Left lung (tissue), 10 donors: ENCODE measurements around the gene VCX3B. TPM values are rescaled to one million over a fixed set of nuclear protein-coding genes. Genes with fewer than 3 reads are reported as not detected.
"Not testable (repeated sequence)": the region's sequence is repeated elsewhere in the genome, so short reads cannot be mapped to it uniquely, and the experiment has no call there.

Experiments used
- ATAC-seq: fragments of 200-7000 bp; cut with Tn5 transposase; one replicate; pipeline ENCODE4 v1.9.1; 2020; ENCODE audit warnings: moderate library complexity
- DNase-seq, 4 donors: peaks; one replicate each; pipeline ENCODE4 v3.0.0-alpha.2; 2013 to 2020
- H3K27ac ChIP-seq, 2 donors: fragments of 200-600 bp; sonication (generic) in 1 of 2; one replicate each; pipeline versions ENCODE4 v1.5.0 to v1.8.0; 2020 to 2021
- H3K27me3 ChIP-seq, 2 donors: fragments of 200-600 bp; sonication (generic) in 1 of 2; one replicate each; pipeline versions ENCODE4 v1.5.0 to v1.8.0; 2020 to 2021
- H3K36me3 ChIP-seq, 2 donors: fragments of 200-600 bp; sonication (generic) in 1 of 2; one replicate each; pipeline versions ENCODE4 v1.5.0 to v1.8.0; 2020 to 2021
- H3K4me1 ChIP-seq, 2 donors: fragments of 200-600 bp; one replicate each; pipeline ENCODE4 v1.8.0; 2021
- H3K4me3 ChIP-seq, 2 donors: fragments of 200-600 bp; sonication (generic) in 1 of 2; one replicate each; pipeline versions ENCODE4 v1.5.0 to v1.8.0; 2020 to 2021; ENCODE audit warnings: mild to moderate bottlenecking in 1 of 2
- H3K9me3 ChIP-seq, 2 donors: fragments of 200-600 bp; sonication (generic) in 1 of 2; one replicate each; pipeline versions ENCODE4 v1.5.0 to v1.8.0; 2020 to 2021
- CTCF ChIP-seq, 2 donors: fragments of 200-600 bp; sonication (generic) in 1 of 2; IDR thresholded peaks; one replicate each; pipeline versions ENCODE4 v1.5.0 to v1.8.0; 2021; ENCODE audit warnings: antibody characterized with exemption in 2 of 2
- intact Hi-C, 2 donors: fragments of 100-400 bp; cut with DNase I; formaldehyde crosslinking; loops; one replicate each; pipeline versions ENCODE4 v1.11.2 to v1.14.2; 2022
- polyA plus RNA-seq, 6 donors: library from polyadenylated mRNA; unstranded; fragments of 120-200 nt; gene quantifications; one replicate each; pipeline ENCODE4 v1.2.1, GENCODE V29; 2013; ENCODE audit not compliant: insufficient read length in 6 of 6
- total RNA-seq, 2 donors: library from RNA; stranded (reverse); fragmentation: NEBNext Ultra II Directional; extraction: Animal tissue kit (Norgen Biotek cat#: 25700); gene quantifications; one replicate each; pipeline ENCODE4 v1.2.1, GENCODE V29; 2021
- donor health status: DM: no; HTN: yes; CAD: no.
- donor health status: DM: no; HTN: no; CAD: no.

Gene VCX3B
- total and polyA plus RNA-seq, 8 donors: 0.21 to 0.60 (median 0.32) TPM; not detected in 3

- H3K27me3 ChIP-seq: no peaks in the 10 kb centered on the region
- H3K27ac ChIP-seq: no peak overlapping the region
- no peaks in the 10 kb centered on the region for H3K9me3 ChIP-seq
- no peak for TF ChIP-seq CTCF (IDR thresholded peaks at IDR 0.05)
- no peaks in the 10 kb centered on the region for H3K36me3 ChIP-seq
- ATAC-seq: no peak
- intact Hi-C loops: no loop called here
- H3K4me3 ChIP-seq: no peak overlapping the region
- H3K4me1 ChIP-seq: no peaks in the 10 kb centered on the region
- no peak for DNase-seq
Observed at GRCh38 chrX:8455557-8455956, 9.1 kb upstream of the VCX3B start.

GRCh38 chrX:8462488-8462887 is 2.1 kb upstream of the VCX3B start:
- Histone ChIP-seq H3K27ac (no peak overlapping the region), H3K36me3 (no peaks in the 10 kb centered on the region), H3K4me1 (no peaks in the 10 kb centered on the region), H3K27me3 (no peaks in the 10 kb centered on the region), H3K9me3 (no peaks in the 10 kb centered on the region), H3K4me3 (no peak overlapping the region)
- DNase-seq (no peak), ATAC-seq (no peak)
- intact Hi-C loops: no loop called here
- TF ChIP-seq CTCF (IDR thresholded peaks at IDR 0.05): no peak

GRCh38 chrX:8484360-8484949 is 19.8 kb downstream of the VCX3B start:
- H3K4me3 ChIP-seq: no peak overlapping the region
- H3K36me3 ChIP-seq: no peaks in the 10 kb centered on the region
- no peak for TF ChIP-seq CTCF (IDR thresholded peaks at IDR 0.05)
- no peaks in the 10 kb centered on the region for H3K4me1 ChIP-seq
- no peaks in the 10 kb centered on the region for H3K9me3 ChIP-seq
- no peak for ATAC-seq
- no peaks in the 10 kb centered on the region for H3K27me3 ChIP-seq
- intact Hi-C loops: no loop called here
- no peak overlapping the region for H3K27ac ChIP-seq
- DNase-seq: no peak

- H3K27me3 ChIP-seq, intact Hi-C loops, H3K36me3 ChIP-seq, DNase-seq, H3K9me3 ChIP-seq, ATAC-seq, H3K4me1 ChIP-seq, H3K4me3 ChIP-seq, H3K27ac ChIP-seq: not testable (repeated sequence)
Observed at GRCh38 chrX:8495036-8495435, 30.4 kb downstream of the VCX3B start.

GRCh38 chrX:8500203-8500602 is 35.6 kb downstream of the VCX3B start:
- Histone ChIP-seq H3K4me3 (no peak overlapping the region), H3K9me3 (no peaks in the 10 kb centered on the region), H3K36me3 (no peaks in the 10 kb centered on the region), H3K4me1 (no peaks in the 10 kb centered on the region), H3K27ac (no peak overlapping the region), H3K27me3 (no peaks in the 10 kb centered on the region)
- no peak for TF ChIP-seq CTCF (IDR thresholded peaks at IDR 0.05)
- intact Hi-C loops: no loop called here
- ATAC-seq (no peak), DNase-seq (no peak)

GRCh38 chrX:8502101-8502500 is 37.5 kb downstream of the VCX3B start:
- H3K9me3 ChIP-seq, H3K4me3 ChIP-seq, H3K36me3 ChIP-seq, H3K27ac ChIP-seq, DNase-seq, H3K27me3 ChIP-seq, intact Hi-C loops, H3K4me1 ChIP-seq, ATAC-seq: not testable (repeated sequence)
